H7 (cell line): ENCODE measurements around the gene ALDH3B2. TPM values are rescaled to one million over a fixed set of nuclear protein-coding genes. Genes with fewer than 3 reads are reported as not detected.
"Not testable (repeated sequence)": the region's sequence is repeated elsewhere in the genome, so short reads cannot be mapped to it uniquely, and the experiment has no call there.

Source experiments
- DNase-seq: peaks from one replicate; pipeline ENCODE4 v3.0.0; 2012
- H3K27me3 ChIP-seq: 2 replicates; pipeline ENCODE4 v1.6.0; 2011; ENCODE audit warnings: mild to moderate bottlenecking, low read length; ENCODE audit not compliant: control insufficient read depth, insufficient read depth
- H3K36me3 ChIP-seq: replicated peaks from 2 replicates; pipeline ENCODE4 v1.5.1; 2011; ENCODE audit warnings: low read length; ENCODE audit not compliant: control insufficient read depth, insufficient read depth
- H3K4me3 ChIP-seq: 2 replicates; pipeline ENCODE4 v1.5.1; 2011; ENCODE audit warnings: low read depth, mild to moderate bottlenecking, control low read depth, low read length, moderate library complexity; ENCODE audit not compliant: insufficient read depth
- total RNA-seq: library from RNA; depleted of rRNA; stranded (reverse); fragments of >200 nt; shearing (Covaris generic); gene quantifications from 2 replicates; pipeline ENCODE4 v1.2.3, GENCODE V29; 2014

The ALDH3B2 gene
- total RNA-seq, 1 experiment from 2014 or later, result not detected

DNA sequence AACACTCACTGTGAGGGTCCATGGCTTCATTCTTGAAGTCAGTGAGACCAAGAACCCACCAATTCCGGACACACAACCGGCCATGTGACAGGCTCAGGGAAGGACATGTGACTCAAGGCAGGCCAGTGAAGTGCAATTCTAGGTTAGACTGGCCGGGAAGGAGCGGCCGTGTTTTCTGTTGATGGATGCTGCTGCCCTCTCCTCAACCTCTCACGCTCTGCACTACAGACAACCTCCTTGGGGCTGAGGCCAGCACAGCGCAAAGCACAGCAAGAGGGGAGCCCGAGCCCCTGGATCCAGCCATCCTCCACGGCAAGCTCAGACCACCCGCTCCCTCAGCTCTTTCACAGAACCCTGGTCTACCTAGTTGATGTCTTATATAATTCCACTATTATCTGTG, 47.5 kb downstream of the ALDH3B2 start:
- no peak for DNase-seq
- Histone ChIP-seq H3K4me3 (peak overlapping the region; percentile 19; the same call in 1 of the 2 replicates), H3K27me3 (no peaks in the 10 kb centered on the region), H3K36me3 (no peaks in the 10 kb centered on the region)

DNA sequence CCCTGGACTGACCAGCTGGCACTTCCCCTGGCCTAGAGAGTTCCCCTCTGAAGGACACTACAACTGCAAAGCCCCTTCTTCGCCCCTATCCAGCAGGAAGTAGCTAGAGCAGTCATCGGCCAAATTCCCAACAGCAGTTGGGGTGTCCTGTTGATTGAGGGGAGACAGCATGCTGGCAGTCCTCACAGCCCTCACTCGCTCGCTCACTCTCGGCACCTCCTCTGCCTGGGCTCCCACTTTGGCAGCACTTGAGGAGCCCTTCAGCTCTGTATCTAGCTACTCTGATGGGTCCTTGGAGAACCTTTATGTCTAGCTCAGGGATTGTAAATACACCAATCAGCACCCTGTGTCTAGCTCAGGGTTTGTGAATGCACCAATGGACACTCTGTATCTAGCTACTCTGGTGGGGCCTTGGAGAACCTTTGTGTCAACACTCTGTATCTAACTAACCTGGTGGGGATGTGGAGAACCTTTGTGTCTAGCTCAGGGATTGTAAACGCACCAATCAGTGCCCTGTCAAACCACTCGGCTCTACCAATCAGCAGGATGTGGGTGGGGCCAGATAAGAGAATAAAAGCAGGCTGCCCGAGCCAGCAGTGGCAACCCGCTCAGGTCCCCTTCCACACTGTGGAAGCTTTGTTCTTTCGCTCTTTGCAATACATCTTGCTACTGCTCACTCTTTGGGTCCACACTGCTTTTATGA, 48.1 kb downstream of the ALDH3B2 start:
- not testable (repeated sequence) for H3K4me3 ChIP-seq, H3K27me3 ChIP-seq, H3K36me3 ChIP-seq, DNase-seq

DNA sequence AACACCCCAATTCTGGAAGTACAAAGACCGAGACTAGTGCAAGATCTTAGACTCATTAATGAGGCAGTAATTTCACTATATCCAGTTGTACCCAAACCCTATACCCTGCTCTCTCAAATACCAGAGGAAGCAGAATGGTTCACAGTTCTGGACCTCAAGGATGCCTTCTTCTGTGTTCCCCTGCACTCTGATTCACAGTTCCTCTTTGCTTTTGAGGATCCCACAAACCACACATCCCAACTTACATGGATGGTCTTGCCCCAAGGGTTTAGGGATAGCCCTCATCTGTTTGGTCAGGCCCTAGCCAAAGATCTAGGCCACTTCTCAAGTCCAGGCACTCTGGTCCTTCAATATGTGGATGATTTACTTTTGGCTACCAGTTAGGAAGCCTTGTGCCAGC, 50.6 kb downstream of the ALDH3B2 start:
- not testable (repeated sequence) for H3K27me3 ChIP-seq, H3K4me3 ChIP-seq, H3K36me3 ChIP-seq, DNase-seq

DNA sequence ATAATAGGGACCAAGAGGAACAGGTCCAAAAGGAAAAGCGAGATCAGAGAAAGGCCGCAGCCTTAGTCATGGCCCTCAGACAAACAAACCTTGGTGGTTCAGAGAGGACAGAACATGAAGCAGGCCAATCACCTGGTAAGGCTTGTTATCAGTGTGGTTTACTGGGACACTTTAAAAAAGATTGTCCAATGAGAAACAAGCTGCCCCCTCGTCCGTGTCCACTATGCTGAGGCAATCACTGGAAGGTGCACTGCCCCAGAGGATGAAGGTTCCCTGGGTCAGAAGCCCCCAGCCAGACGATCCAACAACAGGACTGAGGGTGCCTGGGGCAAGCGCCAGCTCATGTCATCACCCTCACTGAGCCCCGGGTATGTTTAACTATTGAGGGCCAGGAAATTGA, 51.5 kb downstream of the ALDH3B2 start:
- not testable (repeated sequence) for DNase-seq, H3K27me3 ChIP-seq, H3K36me3 ChIP-seq
- H3K4me3 ChIP-seq, result peak overlapping the region; percentile 1; the same call in 1 of the 2 replicates

DNA sequence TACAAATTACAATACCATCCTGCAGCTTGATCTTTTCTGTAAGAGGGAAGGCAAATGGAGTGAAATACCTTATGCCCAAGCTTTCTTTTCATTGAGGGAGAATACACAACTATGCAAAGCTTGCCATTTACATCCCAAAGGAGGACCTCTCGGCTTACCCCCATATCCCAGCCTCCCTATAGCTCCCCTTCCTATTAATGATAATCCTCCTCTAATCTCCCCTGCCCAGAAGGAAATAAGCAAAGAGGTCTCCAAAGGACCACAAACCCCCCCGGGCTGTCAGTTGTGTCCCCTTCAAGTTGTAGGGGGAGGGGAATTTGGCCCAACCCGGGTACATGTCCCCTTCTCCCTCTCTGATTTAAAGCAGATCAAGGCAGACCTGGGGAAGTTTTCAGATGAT, 52.5 kb downstream of the ALDH3B2 start:
- H3K36me3 ChIP-seq, DNase-seq, H3K27me3 ChIP-seq: not testable (repeated sequence)
- H3K4me3 ChIP-seq, result peak overlapping the region; percentile 67; the same call in 1 of the 2 replicates

DNA sequence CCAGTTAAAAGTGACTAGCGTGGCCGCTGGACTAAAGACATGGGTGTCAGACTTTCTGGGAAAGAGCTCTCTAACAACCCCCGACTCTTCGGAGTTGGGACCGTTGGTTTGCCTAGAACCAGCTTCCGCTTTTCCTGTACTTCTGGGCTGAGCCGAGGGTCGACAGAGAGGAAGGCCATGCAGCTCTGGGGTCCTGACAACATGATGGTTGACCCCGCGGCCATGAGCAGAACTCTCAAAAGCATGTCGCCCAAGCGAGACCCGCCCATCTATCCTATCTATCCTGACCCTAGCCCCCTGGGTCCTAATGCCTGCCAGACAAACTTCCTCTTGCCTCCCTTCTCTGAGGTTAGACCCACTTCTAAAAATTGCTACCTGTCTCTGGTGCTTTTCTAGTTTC, 53.8 kb downstream of the ALDH3B2 start:
- not testable (repeated sequence) for H3K36me3 ChIP-seq, H3K27me3 ChIP-seq
- peak overlapping the region; percentile 67 for H3K4me3 ChIP-seq
- DNase-seq, result peak; percentile 37

DNA sequence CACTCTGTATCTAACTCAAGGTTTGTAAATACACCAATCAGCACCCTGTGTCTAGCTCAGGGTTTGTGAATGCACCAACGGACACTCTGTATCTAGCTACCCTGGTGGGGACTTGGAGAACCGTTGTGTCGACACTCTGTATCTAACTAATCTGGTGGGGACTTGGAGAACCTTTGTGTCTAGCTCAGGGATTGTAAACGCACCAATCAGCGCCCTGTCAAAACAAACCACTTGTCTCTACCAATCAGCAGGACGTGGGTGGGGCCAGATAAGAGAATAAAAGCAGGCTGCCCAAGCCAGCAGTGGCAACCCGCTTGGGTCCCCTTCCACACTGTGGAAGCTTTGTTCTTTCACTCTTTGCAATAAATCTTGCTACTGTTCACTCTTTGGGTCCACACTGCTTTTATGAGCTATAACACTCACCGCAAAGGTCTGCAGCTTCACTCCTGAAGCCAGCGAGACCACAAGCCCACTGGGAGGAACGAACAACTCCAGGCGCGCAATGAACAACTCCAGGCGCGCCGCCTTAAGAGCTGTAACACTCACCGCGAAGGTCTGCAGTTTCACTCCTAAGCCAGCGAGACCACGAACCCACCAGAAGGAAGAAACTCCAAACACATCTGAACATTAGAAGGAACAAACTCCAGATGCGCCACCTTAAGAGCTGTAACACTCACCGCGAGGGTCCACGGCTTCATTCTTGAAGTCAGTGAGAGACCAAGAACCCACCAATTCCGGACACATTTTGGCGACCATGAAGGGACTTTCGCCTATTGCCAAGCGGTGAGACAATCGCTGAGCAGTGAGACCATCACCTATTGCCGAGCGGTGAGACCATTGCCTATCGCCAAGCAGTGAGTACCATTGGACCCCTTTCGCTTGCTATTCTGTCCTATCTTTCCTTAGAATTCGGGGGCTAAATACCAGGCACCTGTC, 54.5 kb downstream of the ALDH3B2 start:
- H3K27me3 ChIP-seq, result not testable (repeated sequence)

DNA sequence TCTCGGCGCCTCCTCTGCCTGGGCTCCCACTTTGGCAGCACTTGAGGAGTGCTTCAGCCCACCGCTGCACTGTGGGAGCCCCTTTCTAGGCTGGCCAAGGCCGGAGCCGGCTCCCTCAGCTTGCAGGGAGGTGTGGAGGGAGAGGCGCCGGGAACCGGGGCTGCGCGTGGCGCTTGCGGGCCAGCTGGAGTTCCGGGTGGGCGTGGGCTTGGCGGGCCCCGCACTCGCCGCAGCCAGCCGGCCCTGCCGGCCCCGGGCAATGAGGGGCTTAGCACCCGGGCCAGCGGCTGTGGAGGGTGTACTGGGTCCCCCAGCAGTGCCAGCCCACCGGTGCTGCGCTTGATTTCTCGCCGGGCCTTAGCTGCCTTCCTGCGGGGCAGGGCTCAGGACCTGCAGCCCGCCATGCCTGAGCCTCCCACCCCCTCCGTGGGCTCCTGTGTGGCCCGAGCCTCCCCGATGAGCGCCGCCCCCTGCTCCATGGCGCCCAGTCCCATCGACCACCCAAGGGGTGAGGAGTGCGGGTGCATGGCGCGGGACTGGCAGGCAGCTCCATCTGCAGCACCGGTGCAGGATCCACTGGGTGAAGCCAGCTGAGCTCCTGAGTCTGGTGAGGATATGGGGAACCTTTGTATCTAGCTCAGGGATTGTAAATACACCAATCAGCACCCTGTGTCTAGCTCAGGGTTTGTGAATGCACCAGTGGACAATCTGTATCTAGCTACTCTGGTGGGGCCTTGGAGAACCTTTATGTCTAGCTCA, 55.3 kb downstream of the ALDH3B2 start:
- peak overlapping the region; percentile 33; the same call in 1 of the 2 replicates for H3K4me3 ChIP-seq
- DNase-seq, H3K27me3 ChIP-seq, H3K36me3 ChIP-seq: not testable (repeated sequence)

More for the DNA sequence above, 54.5 kb downstream of the ALDH3B2 start:
- not testable (repeated sequence) for DNase-seq, H3K36me3 ChIP-seq
- H3K4me3 ChIP-seq, result peak overlapping the region; percentile 67

DNA sequence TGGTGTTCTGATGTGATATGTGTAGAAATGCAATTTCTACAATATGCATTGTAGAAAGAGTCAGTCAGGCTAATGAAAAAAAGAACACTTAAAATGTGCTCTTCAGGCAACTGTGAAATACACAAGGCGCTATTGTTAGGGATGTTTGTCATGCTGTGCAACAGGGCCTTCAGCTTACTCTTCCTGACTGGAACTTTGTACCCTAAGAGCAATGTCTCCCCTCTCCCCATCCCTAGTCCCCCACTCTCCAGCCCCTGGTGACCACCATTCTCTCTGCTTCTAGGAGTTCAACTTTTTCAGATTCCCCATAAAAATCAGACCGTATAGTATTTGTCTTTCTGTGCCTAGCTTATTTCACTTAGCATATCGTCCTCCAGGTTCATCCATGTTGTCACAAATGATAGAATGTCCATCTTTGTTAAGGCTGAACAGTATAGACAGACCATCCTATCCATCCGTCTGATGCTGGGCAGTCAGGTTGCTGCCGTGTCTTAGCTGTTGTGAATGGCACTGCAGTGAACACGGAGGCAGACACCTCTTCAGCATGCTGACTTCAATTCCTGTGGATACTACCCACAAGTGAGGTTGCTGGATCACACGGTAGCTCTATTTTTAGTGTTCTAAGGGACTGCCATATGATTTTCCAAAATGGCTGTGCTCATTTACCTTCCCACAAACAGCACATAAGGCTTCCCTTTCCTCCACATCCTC, 57.0 kb downstream of the ALDH3B2 start:
- DNase-seq, result no peak
- Histone ChIP-seq H3K27me3 (peaks cover 2% of the 10 kb centered on the region; the same call in 1 of the 2 replicates), H3K4me3 (no peak overlapping the region), H3K36me3 (no peaks in the 10 kb centered on the region; the same call in 1 of the 2 replicates)

DNA sequence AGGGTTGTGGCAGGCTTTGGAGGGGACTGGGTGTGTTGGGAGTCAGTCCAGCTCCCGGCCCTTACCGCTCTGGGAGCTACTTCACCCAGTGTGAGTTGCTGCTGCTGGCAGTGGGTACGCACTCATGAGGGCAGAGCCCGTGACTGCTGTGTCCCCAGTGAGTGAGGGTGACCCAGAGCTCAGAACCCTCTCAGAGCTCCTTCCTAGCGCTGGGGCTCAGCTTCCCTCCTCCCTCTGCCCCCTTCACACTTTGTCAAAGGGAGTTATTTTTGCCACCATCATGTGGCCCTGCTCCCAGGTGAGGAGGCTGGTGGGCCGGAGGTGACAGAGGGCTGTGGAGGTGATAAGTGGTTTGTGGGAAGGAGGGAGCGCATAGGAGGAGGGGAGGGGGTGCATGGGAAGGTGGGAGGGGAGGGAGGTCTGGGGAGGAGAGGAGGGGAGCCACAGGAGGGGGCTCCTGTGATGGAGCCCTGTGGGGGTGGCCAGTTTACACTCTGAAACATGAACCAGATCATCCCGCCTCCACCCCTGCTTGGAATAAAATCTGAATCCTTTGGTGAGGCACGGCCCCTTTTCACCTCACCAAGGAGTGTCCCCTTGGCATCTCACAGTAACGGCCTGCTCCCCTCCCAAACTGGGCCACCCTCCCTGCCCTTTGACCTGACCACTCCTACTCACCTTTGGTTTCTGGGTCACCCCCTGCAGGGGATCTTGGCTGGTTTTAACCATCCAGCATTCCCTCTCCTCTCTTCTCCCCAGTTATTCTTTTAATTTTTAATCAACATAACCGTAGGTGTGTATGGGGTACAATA, 57.8 kb downstream of the ALDH3B2 start:
- Histone ChIP-seq H3K36me3 (no peaks in the 10 kb centered on the region; the same call in 1 of the 2 replicates), H3K4me3 (no peak overlapping the region), H3K27me3 (peaks cover 2% of the 10 kb centered on the region; the same call in 1 of the 2 replicates)
- peak; percentile 61 for DNase-seq

DNA sequence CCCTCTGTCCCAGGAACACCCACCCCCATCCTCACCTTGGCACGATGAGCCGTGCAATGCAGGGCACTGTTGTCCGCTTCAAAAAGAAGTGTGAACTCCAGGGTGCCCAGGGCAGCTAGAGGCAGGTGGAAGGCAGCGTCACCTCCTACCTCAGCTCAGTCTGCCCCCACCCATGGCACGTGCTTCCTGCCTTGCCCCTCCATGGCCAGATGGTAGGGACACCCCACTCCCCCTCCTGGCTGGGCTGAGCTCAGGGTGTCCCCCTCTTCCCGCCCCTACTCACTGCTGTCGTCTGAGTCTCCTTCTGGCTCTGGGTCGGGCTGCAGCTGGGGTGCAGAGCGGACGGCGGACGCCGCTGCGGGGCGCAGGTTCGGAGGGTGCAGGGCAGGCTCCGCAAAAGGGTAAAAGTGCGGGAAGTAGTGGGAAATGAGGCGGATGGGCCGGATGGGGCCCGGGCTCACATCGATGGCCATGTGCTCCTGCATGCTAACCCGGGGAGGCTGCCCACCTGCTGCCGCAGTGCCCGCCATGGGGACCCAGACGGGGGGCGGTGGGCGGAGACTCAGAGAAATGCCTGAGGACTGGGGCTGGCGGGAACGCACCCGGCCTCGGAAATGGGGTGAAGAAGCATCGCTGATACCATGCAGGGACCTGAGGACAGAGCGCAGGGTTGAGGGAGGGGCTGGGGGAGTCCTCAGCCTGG, 58.5 kb downstream of the ALDH3B2 start:
- Histone ChIP-seq H3K36me3 (peaks cover 3% of the 10 kb centered on the region), H3K4me3 (no peak overlapping the region), H3K27me3 (peaks cover 2% of the 10 kb centered on the region; the same call in 1 of the 2 replicates)
- DNase-seq, result no peak

DNA sequence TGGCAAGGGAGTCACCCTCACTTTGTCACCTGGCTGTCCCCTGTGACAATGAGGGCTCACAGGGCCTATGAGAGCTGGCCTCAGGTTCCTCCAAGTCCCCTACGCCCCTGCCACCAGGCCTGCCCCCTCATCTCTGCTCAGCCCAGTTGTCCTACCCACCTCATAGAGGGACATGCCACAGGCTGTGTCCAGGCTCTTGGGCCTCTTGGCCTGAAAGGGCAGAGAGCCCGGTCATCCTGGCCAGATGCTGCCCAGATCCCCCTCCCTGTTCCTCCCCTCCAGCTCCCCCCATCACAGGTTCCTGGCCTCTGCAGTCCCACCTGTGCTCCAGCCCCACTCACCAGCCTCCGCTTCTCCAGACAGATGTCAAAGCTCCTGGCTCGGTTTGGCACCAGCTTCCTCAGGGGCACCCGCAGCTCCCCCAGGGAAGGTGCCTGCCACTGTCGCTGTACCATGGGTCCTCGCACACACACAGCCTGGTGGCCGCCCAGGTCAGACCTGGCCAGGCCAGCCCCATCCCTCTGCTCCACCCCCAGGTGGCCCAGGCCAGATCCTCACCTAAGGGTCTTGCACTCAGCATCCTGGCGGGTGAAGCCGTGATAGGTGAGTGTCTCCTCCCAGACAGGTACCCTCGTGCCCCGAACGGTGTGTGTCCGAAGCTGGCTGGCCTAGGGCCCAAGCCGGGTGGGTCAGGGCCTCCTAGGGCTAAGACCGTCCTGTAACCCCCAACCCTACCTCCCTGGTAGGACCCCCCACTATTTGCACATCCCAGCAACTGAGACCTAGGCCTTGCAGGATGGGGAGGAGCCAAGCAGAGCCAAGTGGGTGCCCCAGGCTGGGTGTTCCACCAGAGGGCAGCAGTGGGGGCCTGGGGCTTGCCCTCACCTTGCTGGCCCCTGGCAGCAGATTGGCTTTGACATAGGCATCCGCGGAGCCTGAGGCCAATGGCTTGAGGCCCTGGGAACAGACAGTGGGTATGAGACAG, 59.4 kb downstream of the ALDH3B2 start:
- H3K4me3 ChIP-seq, result no peak overlapping the region
- H3K36me3 ChIP-seq, result peaks cover 5% of the 10 kb centered on the region
- H3K27me3 ChIP-seq, result peaks cover 2% of the 10 kb centered on the region; the same call in 1 of the 2 replicates
- DNase-seq, result peak; percentile 89
